Heart left ventricle (tissue), 16 donors: Measurements from ENCODE around the gene EMC9. TPM values are rescaled to one million over a fixed set of nuclear protein-coding genes. Genes with fewer than 3 reads are reported as not detected.

Experiments used
- ATAC-seq, 4 donors: fragments of 200-7000 bp; cut with Tn5 transposase; one replicate each; pipeline ENCODE4 v1.9.1; 2020 to 2022; ENCODE audit warnings: moderate library complexity in 4 of 4, mild to moderate bottlenecking in 3 of 4, moderate number of reproducible peaks in 1 of 4
- DNase-seq, 5 donors: peaks; one replicate each; pipeline ENCODE4 v3.0.0-alpha.2; 2020
- H3K27ac ChIP-seq, 12 donors: fragments of 200-600 bp; sonication (generic) in 4 of 12; one replicate each; pipeline versions ENCODE4 v1.5.0 to v1.8.0; 2016 to 2022; ENCODE audit warnings: mild to moderate bottlenecking in 2 of 12
- H3K27me3 ChIP-seq, 9 donors: fragments of 200-600 bp; sonication (generic) in 2 of 9; one replicate each; pipeline versions ENCODE4 v1.5.1 to v1.8.0; 2016 to 2022; ENCODE audit warnings: mild to moderate bottlenecking in 3 of 9
- H3K36me3 ChIP-seq, 9 donors: fragments of 200-600 bp; sonication (generic) in 2 of 9; one replicate each; pipeline versions ENCODE4 v1.5.0 to v1.8.0; 2018 to 2022; ENCODE audit warnings: mild to moderate bottlenecking in 2 of 9
- H3K4me1 ChIP-seq, 12 donors: fragments of 200-600 bp; sonication (generic) in 4 of 12; one replicate each; pipeline versions ENCODE4 v1.5.0 to v1.8.0; 2016 to 2022; ENCODE audit warnings: mild to moderate bottlenecking in 3 of 12
- H3K4me3 ChIP-seq, 12 donors: fragments of 200-600 bp; sonication (generic) in 4 of 12; one replicate each; pipeline versions ENCODE4 v1.5.0 to v1.8.0; 2017 to 2022; ENCODE audit warnings: mild to moderate bottlenecking in 9 of 12, moderate library complexity in 4 of 12
- H3K9me3 ChIP-seq, 12 donors: fragments of 200-600 bp; sonication (generic) in 4 of 12; one replicate each; pipeline versions ENCODE4 v1.5.0 to v1.8.0; 2016 to 2022; ENCODE audit warnings: mild to moderate bottlenecking in 1 of 12
- CTCF ChIP-seq, 12 donors: fragments of 200-600 bp; sonication (generic) in 4 of 12; IDR thresholded peaks; one replicate each; pipeline versions ENCODE4 v1.5.0 to v1.8.0; 2018 to 2022; ENCODE audit warnings: antibody characterized with exemption in 12 of 12, mild to moderate bottlenecking in 5 of 12
- POLR2A ChIP-seq, 2 donors: fragments of 450-650 bp; IDR thresholded peaks; one replicate each; pipeline ENCODE4 v1.6.1; 2017; ENCODE audit warnings: antibody characterized with exemption in 2 of 2, mild to moderate bottlenecking in 2 of 2, moderate library complexity in 2 of 2
- WGBS, 4 donors: extraction: QIAGEN DNeasy Blood & Tissue Kit in 2 of 4; methylation state at CpG; one replicate each; pipeline versions ENCODE4 v1.1.5 to v1.1.7; 2013 to 2018; 5-methylcytosine and 5-hydroxymethylcytosine counted together
- intact Hi-C, 10 donors: fragments of 100-400 bp; cut with DNase I; formaldehyde crosslinking; loops; one replicate each; pipeline versions ENCODE4 v1.11.1 to v1.14.2; 2022
- polyA plus RNA-seq, 2 donors: library from polyadenylated mRNA; stranded (reverse); fragments of 200-250 nt; gene quantifications; one replicate each; pipeline ENCODE4 v1.2.3, GENCODE V29; 2013
- total RNA-seq, 9 donors: library from RNA; depleted of rRNA in 2 of 9; stranded (reverse); fragments of >200 nt in 2 of 9; fragmentation: NEBNext Ultra II Directional in 3 of 9; extraction: Animal tissue kit (Norgen Biotek cat#: 25700) in 3 of 9; gene quantifications; one replicate each; pipeline versions ENCODE4 v1.1.0 to v1.2.4, GENCODE V29; 2016 to 2023
- donor health status: ischemic (EF 13 %, LVEDD 7.1; RV severe dilation, severe dysfunction).
- donor health status: healthy with polysubstance abuse.
- donor health status: DM: no; HTN: yes; CAD: no.
- donor health status: DM: no; HTN: no; CAD: no.
- donor health status: ischemic (EF 25% LVEDD 6.9; RV normal size, moderate dysfunction).
- donor health status: ischemic (EF 25% LVEDD 5.7; RV mildly dilated, moderate dysfunction).
- donor health status: healthy.
- donor health status: DM: yes; HTN: yes; CAD: no.
- donor health status: ischemic (EF 35%, LVEDD 5.7; RV mildly dilated, moderate dysfunction).
- donor health status: nonischemic (EF 11% LVEDD 7.7; RV severe dilation, severe dysfunction).
- donor health status: DM: yes; HTN: yes; CAD: no.
- donor health status: PGD.
- donor health status: ischemic (EF 29% LVEDD 5.4; RV normal size, mild dysfunction).
- donor health status: nonischemic (EF 23%, LVEDD 6.1; RV moderate dilation, normal function).

Gene EMC9
- total and polyA plus RNA-seq, 11 donors: 9.6 to 30.6 (median 15.2) TPM

- TF ChIP-seq CTCF (IDR thresholded peaks at IDR 0.05) (no peak), POLR2A (IDR thresholded peaks at IDR 0.05) (peak in 1 of 2 donors; percentile 56)
- Histone ChIP-seq H3K4me1 (peaks cover 6 to 51% (median 25%) of the 10 kb centered on the region in 12 donors), H3K4me3 (peak within 1 kb of the TSS; percentile 57 to 94 (median 84)), H3K27ac (peak within 1 kb of the TSS; percentile 49 to 97 (median 94)), H3K27me3 (no peaks in the 10 kb centered on the region), H3K36me3 (peaks cover 0 to 63% (median 45%) of the 10 kb centered on the region in 9 donors), H3K9me3 (no peaks in the 10 kb centered on the region)
- ATAC-seq (peak; percentile 93 to 97 (median 95)), DNase-seq (peak; percentile 98 to 99 (median 99))
- 0 to 1% (median 0%) methylated on average over 49 to 57 of the region's 57 CpGs for WGBS, 4 donors
- intact Hi-C loops: loop anchor here in 2 of 10 donors (1.0 to 5.0 kb wide), 3 partner anchors 14 to 35 kb away; partner anchors contain the start of genes DCAF11 (in 2 of the 2), NRL (in 2 of the 2) and IRF9 (in 1 of the 2)
These were observed 5.8 kb upstream of the EMC9 start, which contains the start of gene RNF31 for GRCh38 chr14:24146978-24147760. RNF31 (plus strand) TSS chr14:24147498; CDS start chr14:24147699, 201 bp downstream.

- DNase-seq: peak; percentile 95 to 99 (median 96)
- WGBS, 4 donors: 0 to 1% (median 0%) methylated on average over 24 to 25 of the region's 25 CpGs
- peak within 1 kb of the TSS; percentile 49 to 97 (median 94) for H3K27ac ChIP-seq
- TF ChIP-seq POLR2A (IDR thresholded peaks at IDR 0.05): peak in 1 of 2 donors; percentile 49
- TF ChIP-seq CTCF (IDR thresholded peaks at IDR 0.05): peak in 2 of 12 donors; percentile 5 to 9
- H3K4me3 ChIP-seq: peak within 1 kb of the TSS; percentile 57 to 94 (median 84)
- peak; percentile 84 to 91 (median 88) for ATAC-seq
- H3K9me3 ChIP-seq: no peaks in the 10 kb centered on the region
- H3K36me3 ChIP-seq: peaks cover 0 to 56% (median 39%) of the 10 kb centered on the region in 9 donors
- peaks cover 6 to 57% (median 29%) of the 10 kb centered on the region in 12 donors for H3K4me1 ChIP-seq
- intact Hi-C loops: loop anchor here in 2 of 10 donors (1.0 to 5.0 kb wide), 2 partner anchors 32 to 34 kb away; partner anchors contain the start of genes DCAF11 (in 2 of the 2) and NRL (in 2 of the 2)
- no peaks in the 10 kb centered on the region for H3K27me3 ChIP-seq
These were observed 5.1 kb upstream of the EMC9 start, which contains the start of gene PSME2 for GRCh38 chr14:24146453-24146977. PSME2 (minus strand) TSS chr14:24146610; CDS start chr14:24146581, 29 bp downstream.

GRCh38 chr14:24145690-24146452 lies 4.5 kb upstream of the EMC9 start:
- H3K36me3 ChIP-seq: peaks cover 0 to 50% (median 32%) of the 10 kb centered on the region in 9 donors
- TF ChIP-seq CTCF (IDR thresholded peaks at IDR 0.05): no peak
- TF ChIP-seq POLR2A (IDR thresholded peaks at IDR 0.05): no peak
- DNase-seq (no peak), ATAC-seq (no peak)
- 12 to 22% (median 14%) methylated on average over 7 to 9 of the region's 9 CpGs for WGBS, 4 donors
- peak overlapping the region; percentile 49 to 97 (median 94) for H3K27ac ChIP-seq
- H3K27me3 ChIP-seq: no peaks in the 10 kb centered on the region
- no peaks in the 10 kb centered on the region for H3K9me3 ChIP-seq
- intact Hi-C loops: loop anchor here in 2 of 10 donors (1.0 to 5.0 kb wide), 2 partner anchors 32 to 34 kb away; partner anchors contain the start of genes DCAF11 (in 2 of the 2) and NRL (in 2 of the 2)
- peaks cover 6 to 60% (median 29%) of the 10 kb centered on the region in 12 donors for H3K4me1 ChIP-seq
- H3K4me3 ChIP-seq: peak overlapping the region; percentile 57 to 94 (median 84)
